ENCODE data around the gene PHLPP1. TPM values are rescaled to one million over a fixed set of nuclear protein-coding genes. Genes with fewer than 3 reads are reported as not detected.

PHLPP1 gene
- total and polyA plus RNA-seq, 2 of the 4 experiments (the other 2 are of a cell fraction), result 3.3 to 3.6 TPM

GRCh38 chr18:62953663-62954062 is 238.3 kb downstream of the PHLPP1 start:
- dilution Hi-C loops (cut with HindIII; ENCODE audit: low sequenced_read_pairs, unreplicated experiment), result no loop called here
- no peak overlapping the region for H3K18ac ChIP-seq (ENCODE audit: low read depth, low read length)

More at GRCh38 chr18:62953663-62954062, 238.3 kb downstream of the PHLPP1 start:
- Histone ChIP-seq H2AFZ (replicated peaks; ENCODE audit: low read length, poor library complexity) (no peak overlapping the region), H3K27ac (ENCODE audit: insufficient read depth, low read length) (no peak overlapping the region), H2BK5ac (ENCODE audit: low read depth, low read length, poor library complexity, severe bottlenecking) (no peak overlapping the region), H3K23ac (ENCODE audit: low read depth, low read length) (no peak overlapping the region), H2BK120ac (ENCODE audit: low read depth, low read length) (no peak overlapping the region), H4K91ac (ENCODE audit: insufficient read depth, low read depth, low read length) (no peak overlapping the region), H3K27me3 (ENCODE audit: control insufficient read depth, insufficient read depth, low read length) (no peaks in the 10 kb centered on the region), H3K9ac (ENCODE audit: low read depth, low read length) (no peak overlapping the region), H3K9me1 (ENCODE audit: insufficient read depth, low read length) (peaks cover 7% of the 10 kb centered on the region; the same call in 1 of the 2 replicates), H2BK20ac (ENCODE audit: low read depth, low read length) (no peak overlapping the region), H3K36me3 (ENCODE audit: control insufficient read depth, insufficient read depth, low read length) (no peaks in the 10 kb centered on the region), H3K79me1 (ENCODE audit: low read depth in 1 of 2, low read length in 2 of 2) (peaks cover 0 to 3% of the 10 kb centered on the region in 2 experiments; a peak in 1 of 4 replicates), H4K8ac (ENCODE audit: low read depth in 2 of 2, low read length in 2 of 2) (no peak overlapping the region), H2AK9ac (replicated peaks; ENCODE audit: low read depth, low read length, poor library complexity) (no peak overlapping the region), H3K4me2 (ENCODE audit: low read depth, low read length) (no peak overlapping the region), H2AK5ac (ENCODE audit: low read depth, low read length) (no peak overlapping the region; the same call in 1 of the 2 replicates), H4K5ac (ENCODE audit: low read depth, low read length) (no peak overlapping the region), H2BK15ac (ENCODE audit: low read depth, low read length) (no peak overlapping the region), H3K56ac (ENCODE audit: extremely low read depth, insufficient read depth, low read length) (no peak overlapping the region), H4K20me1 (ENCODE audit: insufficient read depth, low read length) (no peaks in the 10 kb centered on the region), H3K14ac (replicated peaks; ENCODE audit: low read depth, low read length) (no peak overlapping the region; the same call in 1 of the 2 replicates), H3K4me3 (ENCODE audit: insufficient read depth, low read depth, low read length) (no peak overlapping the region), H3K4ac (ENCODE audit: low read depth, low read length) (no peak overlapping the region), H3K4me1 (ENCODE audit: control insufficient read depth, insufficient read depth, low read length) (peaks cover 4% of the 10 kb centered on the region), H3K9me3 (ENCODE audit: control insufficient read depth, insufficient read depth, low read length) (no peaks in the 10 kb centered on the region)
- POLR2A ChIA-PET (ENCODE audit: unreplicated experiment), result no interaction called here
- ATAC-seq (ENCODE audit: low read depth), result no peak
- CTCF ChIA-PET, result interaction anchor here (0.6 to 0.8 kb wide), 3 partner anchors 59 to 594 kb away, joined by 3 to 9 read pairs (median 3); no protein-coding TSS in a partner anchor
- WGBS, 2 experiments (ENCODE audit: extremely low coverage in 2 of 2, insufficient read length in 1 of 2), result 100% methylated on average over 1 of the region's 2 CpGs; no CpG with 5 or more reads in 1 of the 2 experiments
- intact Hi-C loops (cut with micrococcal nuclease), result no loop called here
- no TSS peak for BruUV-seq (replicated peaks)
- DNase-seq, result no peak
- TF ChIP-seq SMC3 (IDR thresholded peaks at IDR 0.05; ENCODE audit: low read depth, low read length), result no peak
- TF ChIP-seq RCOR1 (IDR thresholded peaks at IDR 0.05; ENCODE audit: insufficient replicate concordance, low read length), result no peak
- TF ChIP-seq RFX5 (IDR thresholded peaks at IDR 0.05; ENCODE audit: low read depth, low read length), result no peak
- TF ChIP-seq ELK1 (IDR thresholded peaks at IDR 0.05; ENCODE audit: borderline replicate concordance, low read depth, low read length), result no peak
- TF ChIP-seq RAD21 (IDR thresholded peaks at IDR 0.05; ENCODE audit: low read length), result no peak
- TF ChIP-seq MAZ (IDR thresholded peaks at IDR 0.05; ENCODE audit: borderline replicate concordance, low read depth, low read length), result no peak
- no peak for TF ChIP-seq BHLHE40 (IDR thresholded peaks at IDR 0.05; ENCODE audit: low read depth, low read length)
- no peak for TF ChIP-seq NFE2L2 (IDR thresholded peaks at IDR 0.05; ENCODE audit: low read depth, low read length)
- no peak for TF ChIP-seq FOS (IDR thresholded peaks at IDR 0.05; ENCODE audit: low read depth, low read length)
- in situ Hi-C loops (cut with MboI; ENCODE audit: low sequenced_read_pairs), result no loop called here

Measured in IMR-90 (cell line).